GM19463 (cell line): ENCODE measurements around the gene SC5D.

Experiments
- ATAC-seq: cut with Tn5 transposase; IDR thresholded peaks from one replicate; pipeline ENCODE4 v1.9.1; 2021; ENCODE audit warnings: mild to moderate bottlenecking, moderate library complexity; ENCODE audit not compliant: unreplicated experiment

The SC5D gene

DNA sequence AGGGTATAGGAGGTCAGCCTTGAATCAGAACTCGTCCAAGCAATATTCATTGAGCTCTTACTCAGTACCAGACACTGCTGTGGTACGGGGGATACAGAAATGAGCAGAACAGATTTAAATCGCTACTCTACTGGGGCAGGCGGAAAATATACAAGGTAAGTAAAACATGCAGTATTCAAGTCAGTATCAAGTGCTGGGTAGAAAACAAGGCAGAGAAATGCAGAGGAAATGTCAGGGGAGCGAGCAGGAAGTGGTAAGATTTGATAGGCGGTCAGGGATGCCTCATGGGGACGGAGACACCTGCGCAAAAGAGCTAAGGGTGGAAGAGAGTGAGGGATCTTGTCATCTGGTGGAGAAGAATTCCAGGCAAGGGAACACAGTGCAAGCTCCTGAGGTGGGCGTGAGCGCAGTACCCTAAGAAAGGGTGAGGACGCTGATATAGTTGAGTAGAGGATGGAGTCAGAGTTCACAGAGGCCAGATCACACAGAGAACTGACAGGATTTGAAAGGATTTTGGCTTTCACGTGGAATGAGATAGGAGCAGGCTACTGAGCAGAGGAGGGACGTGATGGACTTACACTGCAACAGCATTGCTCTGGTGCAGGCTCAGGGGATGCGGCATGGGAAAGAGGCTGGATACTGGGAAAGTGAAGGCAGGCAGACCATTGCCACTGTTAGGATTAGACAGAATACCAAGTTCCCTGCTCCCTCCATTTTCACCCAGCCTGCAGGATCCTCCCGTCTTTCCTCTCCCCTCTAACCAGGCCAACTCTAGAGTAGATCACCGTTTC lies 35.8 kb downstream of the SC5D start:
- ATAC-seq: peak; percentile 50

DNA sequence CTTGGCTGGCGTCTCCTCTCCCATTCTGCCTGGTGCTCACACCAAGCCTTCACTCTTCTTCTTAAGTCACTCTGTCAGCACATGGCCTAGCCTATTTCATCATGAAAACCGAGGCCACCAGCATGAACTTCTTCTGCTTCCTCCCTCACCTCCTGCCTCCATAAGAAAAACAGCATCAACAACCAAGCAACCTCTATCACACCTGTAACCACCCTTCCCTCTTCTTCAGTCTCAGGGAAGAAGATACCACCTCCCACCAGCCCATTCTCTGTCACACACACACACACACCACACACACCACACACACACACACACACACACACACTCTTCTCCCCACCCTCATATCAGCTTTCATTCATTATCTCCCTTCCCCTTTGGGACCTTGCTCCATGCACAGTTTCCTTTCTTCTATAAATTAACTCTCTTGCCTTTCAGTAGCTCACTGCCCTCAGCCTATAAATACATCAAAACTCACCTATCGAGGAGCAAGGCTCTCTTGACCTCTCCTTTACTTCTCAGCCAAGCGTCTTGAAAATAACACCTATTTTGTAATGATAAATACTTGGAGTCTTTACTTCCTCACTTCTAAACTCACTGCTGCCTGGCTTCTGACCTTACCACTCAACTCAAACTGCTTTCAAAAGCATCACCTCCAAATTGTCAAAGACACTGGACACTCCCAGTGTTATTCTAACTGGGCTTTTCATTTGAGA lies 36.6 kb downstream of the SC5D start:
- ATAC-seq: no peak

DNA sequence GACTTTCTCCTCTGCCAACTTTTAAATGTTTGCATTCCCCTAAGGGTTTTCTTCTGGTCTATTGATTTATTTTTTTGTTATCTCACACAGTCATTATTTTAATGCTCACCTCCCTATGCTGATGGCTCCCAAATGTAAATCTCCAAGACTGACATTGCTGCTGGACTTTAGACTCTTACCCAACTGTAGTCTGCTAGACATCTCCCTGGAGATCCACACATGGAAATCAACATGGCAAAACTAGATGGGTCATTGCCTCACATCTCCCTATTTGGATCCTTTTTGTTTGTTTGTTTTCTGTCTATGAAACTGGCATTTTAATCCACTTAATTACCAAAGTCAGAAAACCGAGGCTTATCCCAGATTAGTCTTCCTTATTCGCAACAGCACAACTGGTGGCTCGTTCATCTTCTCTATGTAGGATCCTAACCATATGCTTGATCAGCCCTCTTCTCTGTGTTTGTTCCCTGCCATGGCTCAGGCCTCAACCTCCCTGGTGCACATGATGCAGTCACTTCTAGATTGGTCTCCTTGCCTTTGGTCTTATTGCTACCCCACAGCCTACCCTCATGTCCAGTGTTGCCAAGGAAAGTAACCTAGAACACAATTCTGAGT lies 37.3 kb downstream of the SC5D start:
- no peak for ATAC-seq

DNA sequence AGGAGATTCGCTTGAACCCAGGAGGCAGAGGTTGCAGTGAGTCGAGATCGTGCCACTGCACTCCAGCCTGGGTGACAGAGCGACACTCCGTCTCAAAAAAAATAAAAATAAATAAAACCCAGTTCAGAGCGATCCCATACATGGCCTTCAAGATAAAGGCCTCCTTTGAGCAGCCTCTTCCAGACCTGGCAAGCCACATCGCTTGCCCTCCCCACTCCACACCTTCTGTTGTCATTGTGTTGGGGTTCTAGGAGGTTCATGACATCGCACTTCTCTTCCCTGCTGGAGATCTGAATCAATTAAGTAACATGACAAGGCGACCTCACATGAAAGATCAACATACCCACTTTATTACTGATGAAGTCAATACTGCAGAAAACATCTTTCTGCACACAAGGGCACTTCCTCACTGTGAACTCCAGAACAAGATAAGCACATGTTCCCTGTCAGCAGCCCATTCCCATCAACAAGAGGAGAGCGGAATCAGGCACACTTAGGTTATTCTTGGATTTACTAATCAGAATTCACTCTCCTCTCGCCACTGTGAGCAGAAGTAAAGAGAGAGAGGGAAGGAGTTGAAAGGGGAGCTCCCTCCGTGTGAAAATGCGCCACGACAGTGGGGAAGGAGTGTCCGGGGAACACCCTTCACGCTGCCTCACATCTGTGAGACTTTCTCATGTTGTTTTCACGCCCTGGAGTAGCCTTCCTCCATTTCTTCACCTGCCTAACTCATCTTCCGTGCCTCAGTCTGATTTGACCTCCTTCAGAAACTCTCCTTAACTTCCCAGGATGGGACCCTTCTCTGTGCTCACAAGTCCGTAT lies 38.3 kb downstream of the SC5D start:
- ATAC-seq: no peak

DNA sequence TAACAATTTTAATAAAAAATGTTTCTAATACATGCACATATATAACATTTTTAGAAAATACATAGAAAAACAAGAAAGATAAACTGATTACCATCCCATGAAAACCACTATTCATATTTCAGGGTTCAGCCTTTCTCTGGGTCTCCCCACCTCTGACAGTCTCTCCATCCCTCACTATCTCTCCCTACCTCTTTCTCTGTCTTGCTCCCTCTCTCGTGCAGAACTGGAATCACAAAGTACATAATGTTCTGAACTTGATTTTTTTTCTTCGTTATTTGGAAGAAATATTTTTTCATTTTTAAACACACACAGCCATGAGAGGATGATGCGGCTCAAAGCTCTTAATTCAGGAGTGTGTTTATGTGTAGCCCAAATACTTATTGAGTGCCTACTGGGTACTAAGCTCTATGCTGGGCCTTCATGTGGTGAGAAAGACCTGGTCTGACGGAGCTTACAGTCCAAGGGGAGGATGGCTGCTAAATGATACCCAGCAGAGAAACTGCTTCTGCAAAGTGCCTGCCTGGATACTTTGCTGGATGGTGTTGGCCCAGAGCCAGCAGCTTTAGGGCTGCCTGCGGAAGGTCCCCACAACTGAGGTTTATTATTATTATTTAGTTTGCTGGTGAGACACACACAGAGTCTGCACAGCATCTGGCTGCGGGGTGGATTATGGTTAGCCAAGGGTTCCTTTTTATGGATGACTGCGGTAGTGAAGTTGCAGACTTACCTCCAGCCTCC lies 42.6 kb downstream of the SC5D start:
- no peak for ATAC-seq

DNA sequence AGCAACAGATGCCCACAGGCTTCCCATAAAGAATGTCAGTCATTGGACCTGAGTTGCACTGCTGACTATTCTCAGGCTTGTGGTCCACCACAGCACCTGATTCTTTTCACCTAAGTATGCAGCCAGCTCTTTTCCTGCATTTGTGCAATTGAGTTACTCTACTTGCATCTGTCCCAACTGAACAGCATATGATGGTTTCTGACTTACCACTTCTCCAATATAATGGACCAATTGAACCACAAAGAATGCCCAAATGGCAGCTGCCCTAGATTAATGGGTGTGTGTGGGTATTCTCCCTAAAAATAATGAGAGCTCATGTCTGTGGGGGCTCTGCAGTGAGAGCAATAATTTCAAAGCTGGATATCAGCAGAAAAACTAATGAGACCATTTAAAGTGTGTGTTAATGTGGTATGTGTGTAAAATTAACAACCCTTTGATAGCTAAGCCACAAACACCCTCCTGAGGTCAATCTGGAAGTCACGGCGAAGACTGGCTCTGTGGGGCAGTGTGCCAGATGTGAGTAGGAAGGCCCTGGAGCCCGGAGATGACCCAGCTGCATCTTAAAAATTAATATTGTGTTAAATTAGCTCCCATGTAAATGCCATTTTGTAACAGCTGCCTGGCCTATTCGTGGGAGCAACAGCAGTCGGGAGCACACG lies 43.8 kb downstream of the SC5D start:
- ATAC-seq: no peak

DNA sequence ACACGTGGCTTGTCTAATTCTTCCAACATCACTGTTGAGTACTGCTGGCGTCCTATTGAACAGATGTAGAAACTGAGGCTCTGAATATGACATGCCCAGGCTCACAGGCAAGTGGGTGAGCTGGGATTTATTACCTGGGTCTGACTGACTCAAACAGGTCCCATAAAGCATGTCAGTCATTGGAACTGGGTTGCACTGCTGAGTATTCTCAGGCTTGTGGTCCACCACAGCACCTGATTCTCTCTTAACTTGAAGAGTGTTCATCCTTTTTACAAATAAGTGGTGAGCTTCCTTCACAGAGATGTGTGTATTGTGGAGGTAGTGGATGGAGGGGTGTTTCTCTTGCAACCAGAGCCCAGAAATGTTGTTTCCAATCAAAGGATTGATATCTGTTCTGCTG lies 44.5 kb downstream of the SC5D start:
- ATAC-seq: no peak

DNA sequence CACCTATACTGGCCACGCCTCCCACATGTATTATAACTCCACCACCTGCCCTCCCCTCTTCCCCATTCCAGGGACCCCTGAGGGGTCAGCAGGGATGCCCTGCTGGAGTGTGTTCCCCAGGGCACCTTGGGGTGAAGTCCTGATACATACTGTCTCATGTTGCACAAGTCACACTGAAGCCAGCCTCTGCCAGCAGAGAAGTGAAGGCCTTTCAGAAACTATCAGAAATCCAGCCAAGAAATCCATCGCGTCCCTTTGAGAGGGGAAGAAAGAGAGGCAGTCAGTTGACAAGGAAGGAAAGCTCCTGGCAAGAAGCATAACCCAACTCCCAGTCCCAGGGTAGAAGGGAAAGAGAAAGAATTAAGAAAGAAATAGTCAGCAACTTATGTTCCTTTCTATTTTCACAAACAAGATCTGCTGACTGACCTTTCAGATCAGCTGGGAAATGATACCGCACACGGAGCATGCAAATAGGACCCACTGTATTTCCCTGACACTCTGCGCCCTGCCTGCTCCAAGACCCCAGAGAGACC lies 45.2 kb downstream of the SC5D start:
- no peak for ATAC-seq

DNA sequence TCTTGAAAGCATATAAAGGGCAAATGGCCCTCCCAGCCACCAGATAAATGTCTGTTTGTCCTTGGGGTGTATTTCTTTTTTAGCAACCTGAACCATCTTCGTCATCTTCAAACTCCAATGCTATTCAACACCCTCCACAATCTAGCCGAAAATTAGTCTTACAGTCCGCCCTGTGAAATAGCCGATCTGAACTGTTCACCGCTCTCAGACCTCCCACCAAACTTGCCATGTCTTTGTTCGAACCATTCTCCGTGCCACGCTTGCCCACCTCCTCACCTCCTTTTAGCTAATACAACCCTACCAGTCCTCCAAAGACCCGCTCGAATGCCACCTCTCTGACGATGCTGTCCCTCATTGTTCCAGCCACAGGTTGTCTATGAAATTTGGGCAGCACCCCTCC lies 46.0 kb downstream of the SC5D start:
- ATAC-seq: no peak

DNA sequence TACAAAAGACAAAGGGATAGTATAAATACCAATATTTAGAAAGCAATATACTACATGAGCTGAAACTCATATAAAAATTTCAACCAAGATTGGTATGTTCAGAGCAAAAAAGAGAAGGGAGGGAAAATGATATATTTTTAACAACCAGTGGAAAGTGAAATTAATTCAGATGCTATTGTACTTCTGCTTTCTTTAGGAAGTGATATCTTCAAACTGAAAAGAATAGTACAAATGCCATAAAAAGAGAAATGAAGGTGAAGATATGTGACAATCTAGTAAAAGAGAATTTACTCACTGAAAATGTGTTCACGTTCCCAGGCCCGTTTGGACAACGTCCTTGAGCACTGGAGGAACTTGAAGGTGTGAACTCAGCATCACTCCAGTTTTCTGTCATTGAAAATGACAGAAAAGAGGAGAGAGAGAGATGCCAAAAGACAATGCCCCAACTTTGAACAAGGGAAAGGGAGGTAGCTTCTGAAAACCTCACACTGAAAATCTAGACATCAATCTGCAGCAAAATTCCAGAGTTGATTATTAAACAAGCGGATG lies 47.5 kb downstream of the SC5D start:
- ATAC-seq: no peak

DNA sequence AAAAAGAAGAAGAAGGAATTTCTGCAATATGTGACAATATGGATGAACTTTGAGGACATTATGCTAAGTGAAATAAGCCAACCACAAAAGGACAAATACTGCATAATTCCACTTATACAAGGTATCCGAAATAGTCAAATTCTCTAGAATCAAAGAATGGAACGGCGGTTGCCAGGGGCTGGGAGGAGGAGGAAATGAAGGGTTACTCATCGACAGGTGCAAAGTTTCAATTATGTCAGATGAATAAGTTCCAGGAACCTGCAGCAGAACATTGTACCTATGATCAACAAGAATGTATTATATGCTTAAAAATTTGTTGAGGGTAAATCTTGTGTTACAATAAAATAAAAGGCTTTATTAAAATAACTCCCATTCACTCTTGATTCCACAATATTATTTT lies 49.0 kb downstream of the SC5D start:
- no peak for ATAC-seq

DNA sequence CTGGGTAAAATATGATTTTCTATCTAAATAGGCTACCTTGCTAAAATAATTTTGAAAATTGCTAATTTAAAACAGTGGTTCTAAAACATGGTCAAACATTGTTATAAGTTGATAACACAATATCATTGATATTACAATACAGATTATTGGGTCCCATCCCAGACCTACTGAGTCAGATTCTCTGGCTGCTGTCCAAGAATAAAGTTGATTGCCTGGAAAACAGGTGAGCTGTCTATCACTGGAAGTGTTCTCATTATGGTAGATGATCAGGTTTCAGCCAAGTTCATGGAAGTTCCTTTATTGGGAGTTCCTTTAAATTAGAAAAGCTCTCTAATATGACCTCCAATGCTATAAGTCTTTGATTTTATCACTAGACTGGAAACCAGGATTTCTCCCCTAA lies 52.3 kb downstream of the SC5D start:
- no peak for ATAC-seq

DNA sequence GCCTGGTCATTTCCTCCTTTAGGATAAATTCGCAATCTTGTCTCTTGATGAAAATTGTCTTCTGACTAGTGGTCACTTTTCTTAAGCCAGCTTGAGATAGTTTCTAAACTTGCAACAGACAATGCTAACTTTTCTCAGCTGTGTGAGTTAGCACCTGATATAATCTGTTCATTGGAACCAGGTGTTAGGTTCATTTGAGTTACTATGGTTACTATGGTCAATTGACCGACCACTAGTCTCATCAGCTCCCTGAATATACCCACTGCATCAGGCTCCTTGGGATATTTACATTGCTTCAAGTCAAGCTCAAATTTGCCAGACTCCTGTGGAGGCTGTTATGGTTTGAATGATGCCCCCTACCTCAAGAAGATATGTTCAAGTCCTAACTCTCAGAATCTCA lies 54.5 kb downstream of the SC5D start:
- ATAC-seq: no peak

DNA sequence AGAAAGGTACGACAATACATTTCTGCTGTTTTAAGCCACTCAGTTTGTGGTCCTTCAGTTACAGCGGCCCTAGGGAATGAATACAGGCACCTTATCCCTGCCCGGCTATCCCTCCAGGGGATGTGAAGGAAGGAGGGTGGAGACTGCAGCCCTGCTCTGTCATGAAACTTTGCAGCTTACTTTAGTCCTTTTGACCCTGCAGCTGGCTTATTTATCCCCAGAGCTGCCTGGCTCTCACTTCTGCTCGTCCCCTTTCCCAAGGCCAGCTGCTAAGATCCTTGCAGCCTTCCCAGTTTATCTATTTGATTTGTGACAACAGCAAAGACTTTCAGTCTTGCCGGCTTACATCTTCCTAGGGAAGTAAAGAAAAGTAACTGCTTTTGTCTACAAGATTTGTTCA lies 55.2 kb downstream of the SC5D start:
- ATAC-seq: no peak

DNA sequence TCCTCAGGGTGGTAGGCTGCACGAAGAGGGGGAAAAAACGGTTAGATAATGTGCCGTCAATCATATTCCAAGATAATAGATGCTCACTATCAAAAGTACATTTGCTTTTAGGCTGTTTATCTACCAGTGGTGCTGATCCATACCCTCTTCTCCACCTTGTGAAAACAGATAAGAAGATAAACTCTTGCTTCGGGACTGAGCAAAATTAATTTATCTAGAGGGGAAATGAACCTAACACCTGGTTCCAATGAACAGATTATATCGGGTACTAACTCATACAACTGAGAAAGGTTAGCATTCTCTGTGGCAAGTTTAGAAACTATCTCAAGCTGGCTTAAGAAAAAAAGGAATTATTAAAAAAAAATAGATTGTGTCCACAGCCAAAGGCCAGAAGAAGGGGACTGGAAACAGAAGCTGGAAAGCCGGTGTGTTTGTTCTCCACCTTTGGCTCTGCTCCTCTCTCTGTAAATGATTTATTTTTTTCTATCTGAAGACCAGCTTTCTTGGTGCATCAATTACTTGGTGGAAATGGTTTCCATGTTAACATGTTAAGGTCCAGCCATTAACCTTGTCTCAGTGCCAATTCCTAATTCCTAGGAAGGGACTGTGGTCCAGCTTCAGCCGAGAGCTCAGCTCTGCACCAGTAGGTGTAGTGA lies 55.8 kb downstream of the SC5D start:
- ATAC-seq: no peak

DNA sequence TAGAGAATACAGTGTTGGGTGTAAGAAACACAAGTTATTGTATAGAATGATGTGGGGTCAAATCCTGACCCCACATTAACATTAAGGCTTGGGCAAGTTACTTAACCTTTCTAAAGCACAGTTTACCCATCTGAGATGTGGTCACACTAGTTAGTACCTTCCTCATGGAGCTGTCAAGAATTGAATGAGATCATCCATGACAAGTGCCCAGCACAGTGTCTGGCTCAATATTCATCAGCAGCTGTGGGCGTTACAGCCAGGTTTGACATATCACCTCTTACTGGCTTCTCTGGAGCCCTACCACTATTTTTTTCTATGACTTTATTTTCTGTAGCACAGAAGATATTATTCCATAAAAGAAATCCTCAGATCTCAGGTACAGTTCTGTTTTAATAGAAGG lies 57.2 kb downstream of the SC5D start:
- no peak for ATAC-seq

DNA sequence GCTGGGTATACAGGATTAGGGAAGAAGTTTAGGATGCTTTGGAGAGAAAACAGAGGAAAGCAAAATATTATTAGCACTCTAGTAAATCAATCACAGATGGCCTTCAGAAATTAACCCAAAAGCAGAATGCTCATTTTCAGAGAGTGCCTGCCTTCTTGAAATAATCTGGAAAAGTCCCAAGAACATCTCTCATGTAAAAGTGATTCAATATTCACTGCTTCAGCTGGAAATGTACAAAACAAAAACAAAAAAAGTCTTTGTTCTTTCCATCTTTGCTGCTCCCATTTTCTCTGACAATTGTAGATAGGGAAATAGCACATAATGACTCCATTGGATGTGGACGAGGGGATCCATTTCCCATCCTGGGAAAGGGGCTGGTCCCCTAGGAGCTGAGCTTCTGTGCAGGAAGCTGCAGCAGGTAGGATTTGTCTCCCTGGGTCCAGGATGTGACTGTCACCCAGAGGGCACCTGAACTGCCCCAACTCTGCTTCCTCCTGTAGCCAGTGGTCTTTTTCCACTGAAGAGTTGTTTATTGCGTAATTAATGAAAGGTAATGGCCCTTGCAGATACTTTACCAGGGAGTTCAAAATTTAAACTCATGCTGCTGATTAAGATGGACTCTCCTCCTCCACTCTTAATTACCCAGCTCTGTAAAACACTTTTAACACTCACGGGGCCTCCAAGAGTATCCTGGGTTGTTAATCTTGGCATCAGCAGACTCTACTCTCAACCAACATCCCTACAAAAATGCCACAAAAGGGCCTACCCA lies 57.9 kb downstream of the SC5D start:
- no peak for ATAC-seq

DNA sequence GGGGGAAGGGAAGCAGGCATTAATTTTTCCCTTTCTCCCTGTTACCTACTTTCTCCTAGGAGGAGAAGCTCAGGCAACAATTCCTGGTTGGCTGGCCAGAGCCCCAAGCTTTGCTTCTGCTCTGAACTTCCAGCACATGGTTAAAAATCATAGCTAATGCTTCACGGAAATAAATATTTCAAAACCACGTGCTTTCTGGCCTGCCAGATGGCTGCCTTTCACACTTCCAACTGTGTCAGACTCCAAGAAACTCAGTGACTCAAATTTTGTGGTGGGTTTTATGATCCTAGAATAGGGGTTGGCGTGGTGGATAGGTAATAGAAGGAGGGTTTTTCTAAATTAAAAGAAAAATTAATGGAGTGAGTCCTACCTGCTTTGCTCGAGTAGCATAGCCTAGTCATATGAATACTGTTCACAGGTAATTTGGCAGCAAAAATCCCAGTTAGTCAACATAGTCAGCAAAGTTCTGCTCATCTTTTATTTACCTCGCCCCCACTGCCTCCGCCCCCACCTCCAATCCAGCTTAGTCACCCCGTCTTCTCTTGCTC lies 58.6 kb downstream of the SC5D start:
- no peak for ATAC-seq
